NCI-H187 (cell line): Measurements from ENCODE around the gene XIST.
"Not testable (repeated sequence)": the region's sequence is repeated elsewhere in the genome, so short reads cannot be mapped to it uniquely, and the experiment has no call there.

Experiments
- DNase-seq, 2 experiments: peaks; one replicate each; lab custom pipeline; 2025; lab: John Stamatoyannopoulos, UW

Gene XIST

DNA sequence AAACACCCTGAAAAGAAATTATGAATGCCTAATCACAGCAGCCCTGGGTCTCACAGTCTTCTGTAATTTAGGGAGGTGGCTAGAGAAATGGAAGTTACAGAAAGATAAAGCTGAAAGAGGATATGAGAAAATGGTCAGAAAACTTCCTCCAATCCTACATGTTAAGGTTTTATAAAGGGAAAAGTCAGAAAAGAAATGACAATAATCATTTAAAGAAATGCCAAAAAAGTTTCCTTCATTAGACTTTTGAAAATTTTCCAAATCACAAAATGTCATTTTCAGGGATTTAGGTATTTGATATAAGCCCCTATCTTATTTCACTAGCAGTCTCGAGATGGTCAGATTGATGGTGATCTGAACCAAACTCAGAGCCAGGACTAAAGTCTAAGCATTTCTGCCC, 13.4 kb downstream of the XIST start:
- no peak for DNase-seq

DNA sequence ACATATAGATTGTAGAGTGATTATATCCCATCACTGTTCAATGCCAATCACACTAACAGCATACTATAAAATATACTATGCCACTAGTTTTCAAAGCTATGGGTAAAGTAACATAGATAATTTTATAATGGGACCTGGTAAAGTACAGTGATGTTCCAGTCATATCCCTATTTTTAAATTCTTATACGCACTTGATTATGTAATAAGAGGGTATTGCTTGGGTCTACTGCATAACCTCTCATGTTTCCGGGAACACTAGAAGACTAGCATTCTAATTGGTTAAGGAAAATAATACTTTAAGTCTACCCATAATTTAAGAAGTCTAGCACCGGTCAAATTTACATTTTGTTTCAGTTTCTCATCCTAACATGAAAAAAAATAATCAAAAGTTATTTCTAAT, 14.4 kb downstream of the XIST start:
- no peak for DNase-seq

DNA sequence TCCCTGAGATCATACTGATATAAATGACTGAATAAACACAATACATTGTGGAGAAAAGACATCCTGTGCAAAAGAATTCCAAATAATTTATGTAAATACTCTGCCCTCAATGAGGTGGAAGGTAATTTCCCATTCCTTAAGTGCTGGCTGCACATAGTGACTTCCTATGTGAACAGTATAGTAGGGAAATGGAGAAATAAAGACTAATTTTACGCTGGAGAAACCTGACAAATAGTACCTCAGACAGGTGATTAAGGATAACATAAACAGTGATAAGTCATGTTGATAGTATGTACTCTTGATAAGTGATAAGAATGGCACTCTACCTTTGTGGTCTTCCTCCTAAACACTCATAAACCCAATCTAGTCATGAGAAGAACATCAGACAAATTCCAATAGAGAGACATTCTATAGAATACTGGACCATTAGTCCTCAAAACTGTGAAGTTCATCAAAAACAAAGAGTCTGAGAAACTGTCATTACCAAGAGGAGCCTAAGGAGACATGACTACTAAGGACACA, 15.5 kb downstream of the XIST start:
- DNase-seq, result no peak

DNA sequence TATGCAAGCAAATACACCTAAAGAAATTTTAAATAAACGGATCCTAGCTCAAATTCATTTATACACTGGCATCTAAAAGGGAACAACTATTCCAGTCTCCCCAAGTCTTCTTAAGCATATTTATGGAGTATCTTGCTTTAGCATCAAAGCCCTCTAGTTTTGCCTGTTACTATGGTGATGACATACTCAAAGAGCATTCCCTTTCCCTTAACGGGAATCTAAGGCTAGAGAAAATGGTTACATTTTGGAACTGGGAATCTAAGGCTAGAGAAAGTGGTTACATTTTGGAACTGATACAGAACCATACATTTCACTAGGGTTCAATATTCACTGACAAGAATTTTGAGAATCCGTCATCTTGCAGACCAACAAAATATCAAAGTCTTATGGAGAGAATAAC, 18.3 kb downstream of the XIST start:
- no peak for DNase-seq

DNA sequence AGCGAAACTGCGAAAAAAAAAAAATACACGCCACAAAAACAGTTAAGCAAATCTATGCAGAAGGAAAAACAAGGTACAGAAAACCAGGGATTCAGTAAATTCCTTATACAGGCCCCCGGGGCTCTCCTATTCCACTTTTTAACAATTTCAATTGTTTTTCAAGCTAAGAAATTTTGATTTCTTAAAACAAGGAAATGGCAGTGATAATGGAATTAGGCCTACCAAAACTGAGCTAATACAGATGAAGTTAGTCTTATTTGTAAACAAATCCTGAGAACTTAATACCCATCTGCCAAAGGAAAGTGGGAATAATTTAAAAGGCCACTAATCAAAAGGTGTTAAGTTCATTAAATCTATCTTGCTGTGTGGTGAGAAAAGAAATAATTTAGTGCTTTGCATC, 20.2 kb downstream of the XIST start:
- DNase-seq, result no peak

DNA sequence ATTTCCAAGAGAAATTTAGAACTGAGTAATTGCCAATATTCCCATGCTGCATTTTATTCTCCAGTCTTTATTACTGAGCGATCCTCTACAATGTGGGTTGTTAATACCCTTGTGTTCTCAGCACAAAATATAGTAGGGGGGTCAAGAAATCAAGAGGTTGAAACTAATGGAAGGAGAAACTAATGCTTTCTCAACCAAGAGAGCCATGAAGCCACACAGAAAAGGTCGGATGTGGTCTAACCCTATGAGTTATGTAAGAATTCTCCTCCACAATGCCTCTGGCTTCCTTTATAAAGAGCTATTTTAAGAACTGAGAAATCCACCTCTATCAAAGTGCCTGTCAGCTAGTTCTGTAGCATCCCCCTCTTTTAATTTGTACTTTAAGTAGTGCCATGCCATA, 21.0 kb downstream of the XIST start:
- DNase-seq, result no peak

DNA sequence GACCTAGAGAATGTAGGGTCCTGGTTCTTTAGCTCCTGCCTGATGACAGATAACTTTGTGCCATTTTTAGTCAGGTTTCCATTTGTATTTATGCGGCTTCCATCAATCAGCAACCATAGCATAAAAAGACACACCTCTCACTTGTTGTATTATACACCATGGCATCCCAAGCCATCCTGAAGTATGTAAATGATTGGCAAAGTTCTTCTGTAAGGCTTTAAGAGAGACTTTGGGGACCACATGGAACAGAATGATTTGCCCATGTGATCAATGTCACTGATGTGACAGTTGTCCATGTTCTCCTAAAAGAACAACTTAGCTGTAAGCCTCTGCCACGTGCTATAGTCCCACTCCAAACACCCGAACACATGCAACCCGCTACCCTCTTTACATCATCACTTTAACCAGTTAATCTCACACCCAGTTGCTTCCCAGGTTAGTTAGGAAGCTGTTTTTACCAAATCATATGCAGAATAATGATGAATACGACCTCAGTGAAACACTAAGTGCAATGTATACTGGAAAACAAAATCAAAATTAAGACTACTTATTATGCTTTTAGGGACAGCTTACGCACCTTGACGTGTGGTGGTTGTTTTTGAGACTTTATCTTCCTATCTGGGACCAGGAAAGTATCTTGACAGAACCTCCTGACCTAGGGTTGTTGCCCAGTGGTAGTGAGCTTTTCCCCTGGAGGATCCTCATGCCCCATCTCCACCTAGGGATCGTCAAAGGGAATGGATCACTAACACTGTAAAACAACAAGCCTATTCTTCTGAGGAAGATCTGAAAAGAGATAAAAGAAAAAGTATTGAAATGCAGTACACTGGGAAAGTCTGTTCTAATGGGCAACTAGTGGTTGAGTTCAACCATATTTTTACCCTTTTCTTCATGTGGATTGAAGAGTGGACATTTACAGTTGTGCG, 21.8 kb downstream of the XIST start:
- no peak for DNase-seq

DNA sequence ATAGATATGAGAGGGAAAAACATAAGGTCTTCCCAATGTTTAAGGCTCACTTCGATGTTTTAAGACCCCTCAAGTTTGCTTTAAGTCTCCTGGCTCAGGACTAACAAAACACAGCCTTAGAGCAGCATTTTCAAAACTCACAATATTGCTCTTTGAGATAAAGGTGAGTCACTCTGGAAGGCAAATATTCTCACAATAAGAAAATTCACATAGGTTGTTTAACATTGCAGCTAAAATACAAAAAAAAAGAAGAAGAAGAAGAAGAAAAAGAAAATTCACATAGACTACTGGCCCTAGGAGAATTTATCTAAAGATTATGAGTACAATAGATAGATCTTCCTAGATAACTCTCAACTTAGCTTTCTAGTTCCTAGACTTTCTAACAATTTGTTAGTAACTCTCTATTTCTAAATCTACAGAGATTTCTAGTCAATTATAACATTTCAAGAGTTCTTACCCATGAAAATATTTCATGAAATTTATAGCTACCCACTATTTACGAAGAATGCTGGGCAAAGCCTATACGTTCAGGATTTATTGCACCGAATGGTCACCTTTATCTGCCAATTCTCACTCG, 22.5 kb downstream of the XIST start:
- DNase-seq, result no peak

DNA sequence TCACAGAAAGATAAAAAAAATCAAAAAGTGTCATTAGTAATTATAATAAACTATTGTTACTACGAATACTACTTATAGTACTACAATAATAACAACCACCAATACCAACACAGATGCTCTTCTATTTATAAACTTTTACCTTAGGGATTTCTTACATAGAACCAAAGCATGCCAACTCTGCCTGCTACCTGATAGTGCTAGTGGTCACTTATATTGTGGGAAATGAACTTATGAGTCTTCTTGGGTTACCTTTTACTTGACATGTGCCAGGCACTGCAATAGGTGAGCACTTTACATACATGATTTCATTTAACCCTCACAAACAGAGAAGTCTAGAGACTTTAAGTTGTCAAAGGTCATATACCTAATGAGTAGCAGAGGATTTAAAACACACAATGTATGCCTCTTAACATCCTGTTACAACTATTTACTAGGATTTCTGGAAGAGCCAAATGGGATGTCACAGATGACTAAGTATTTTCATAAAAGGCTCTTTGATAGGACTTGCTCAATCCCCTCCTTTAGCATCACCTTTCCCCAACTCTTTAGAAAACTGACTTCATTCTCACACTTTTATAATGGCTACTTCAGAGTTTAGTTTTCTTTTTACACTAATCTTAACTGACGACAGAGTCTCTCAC, 24.3 kb downstream of the XIST start:
- DNase-seq, result no peak

DNA sequence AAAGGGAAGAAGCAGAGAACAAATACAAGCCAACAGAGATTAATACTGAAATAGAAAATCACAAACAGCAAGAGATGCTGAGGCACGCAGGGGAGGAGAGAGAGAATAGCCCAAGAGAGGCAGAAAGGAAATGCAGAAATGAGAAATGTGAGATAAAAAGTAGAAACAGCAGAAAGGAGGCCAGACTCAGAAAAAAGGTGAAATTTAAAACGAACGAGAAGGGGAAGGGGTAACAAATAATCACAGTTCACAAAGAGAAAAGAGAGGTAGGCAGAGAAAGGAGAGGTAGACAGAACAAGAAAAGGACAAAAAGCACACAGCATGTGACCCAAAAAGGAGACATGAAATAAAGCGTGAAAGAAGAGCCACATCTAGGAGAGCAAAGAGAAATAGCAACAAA, 25.1 kb downstream of the XIST start:
- no peak for DNase-seq

DNA sequence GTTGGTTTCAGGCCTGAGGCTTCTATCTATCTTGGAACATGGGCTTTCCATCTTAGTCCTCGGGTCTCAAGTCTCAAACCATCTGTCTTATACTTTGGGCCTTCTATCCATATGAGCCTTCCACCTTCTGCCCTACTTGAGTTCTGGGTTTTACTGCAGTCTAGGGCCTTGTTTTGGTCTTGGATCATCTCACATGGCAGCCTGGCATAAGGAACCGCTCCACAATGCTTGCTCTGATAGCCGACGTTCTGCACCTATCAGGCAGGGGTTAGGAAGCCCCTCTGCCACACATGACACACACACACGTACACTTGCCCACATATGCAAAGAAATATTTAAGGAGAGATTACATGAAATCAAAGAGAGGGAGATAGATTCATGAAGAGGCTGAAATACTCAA, 25.5 kb downstream of the XIST start:
- DNase-seq, result no peak

DNA sequence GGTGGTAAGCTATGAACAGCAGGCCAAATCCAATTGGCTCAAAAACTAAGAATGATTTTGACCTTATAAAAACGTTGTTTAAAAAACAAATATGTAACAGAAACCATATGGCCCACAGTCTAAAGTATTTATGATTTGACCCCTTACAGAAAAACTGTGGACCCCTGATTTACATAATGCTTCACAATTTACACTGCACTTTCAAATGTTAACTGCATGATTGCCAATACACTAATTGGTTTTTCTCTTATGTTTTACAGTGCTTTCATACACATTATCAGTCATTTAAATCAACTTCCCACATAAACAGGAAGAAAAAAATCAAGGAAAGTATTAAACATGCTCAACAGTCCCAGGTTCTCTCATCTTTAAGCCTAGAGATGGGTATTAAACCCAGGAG, 26.9 kb downstream of the XIST start:
- DNase-seq, result no peak

DNA sequence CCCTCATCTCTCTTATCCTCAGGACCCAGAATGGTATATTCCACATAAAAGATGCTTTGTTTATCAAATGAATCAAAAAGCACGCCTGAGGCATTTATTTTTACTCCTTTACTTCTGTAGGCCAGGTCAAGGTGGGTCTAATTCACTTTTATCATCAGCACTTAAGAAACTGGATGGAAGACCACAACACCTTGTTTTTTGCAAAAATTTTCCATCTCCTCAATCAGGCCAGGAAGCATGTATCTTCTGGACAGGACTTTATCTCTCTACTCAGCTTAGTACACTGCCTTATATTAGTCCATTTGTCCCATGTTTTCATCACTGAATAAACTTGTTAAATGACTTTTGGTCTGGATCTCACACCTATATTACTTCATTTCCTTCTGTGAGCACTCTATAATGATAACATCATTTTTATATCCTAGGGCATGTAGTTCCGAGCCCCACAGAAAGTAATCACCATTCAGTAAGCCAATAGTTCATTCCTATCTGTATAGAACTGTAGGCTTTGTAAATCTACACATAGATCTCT, 29.0 kb downstream of the XIST start:
- no peak for DNase-seq

DNA sequence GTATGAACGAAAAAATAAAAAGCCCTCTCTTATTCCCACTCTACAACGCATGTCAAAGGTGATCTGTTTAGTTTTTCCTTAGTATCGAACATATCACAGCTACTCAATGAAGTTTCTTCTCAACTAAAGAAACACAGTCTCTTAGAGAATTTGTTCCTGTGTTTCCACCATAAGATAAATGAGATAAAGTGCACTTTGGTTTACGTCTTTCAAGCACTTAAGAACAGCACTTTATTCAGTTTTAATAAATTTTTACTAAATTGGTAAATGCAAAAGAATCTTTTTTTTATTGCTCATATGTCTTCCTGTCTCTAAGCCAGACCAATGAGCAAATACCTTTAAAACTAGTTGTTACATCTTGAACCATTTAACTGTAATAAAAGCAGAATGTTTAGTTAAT, 29.7 kb downstream of the XIST start:
- DNase-seq, result no peak

DNA sequence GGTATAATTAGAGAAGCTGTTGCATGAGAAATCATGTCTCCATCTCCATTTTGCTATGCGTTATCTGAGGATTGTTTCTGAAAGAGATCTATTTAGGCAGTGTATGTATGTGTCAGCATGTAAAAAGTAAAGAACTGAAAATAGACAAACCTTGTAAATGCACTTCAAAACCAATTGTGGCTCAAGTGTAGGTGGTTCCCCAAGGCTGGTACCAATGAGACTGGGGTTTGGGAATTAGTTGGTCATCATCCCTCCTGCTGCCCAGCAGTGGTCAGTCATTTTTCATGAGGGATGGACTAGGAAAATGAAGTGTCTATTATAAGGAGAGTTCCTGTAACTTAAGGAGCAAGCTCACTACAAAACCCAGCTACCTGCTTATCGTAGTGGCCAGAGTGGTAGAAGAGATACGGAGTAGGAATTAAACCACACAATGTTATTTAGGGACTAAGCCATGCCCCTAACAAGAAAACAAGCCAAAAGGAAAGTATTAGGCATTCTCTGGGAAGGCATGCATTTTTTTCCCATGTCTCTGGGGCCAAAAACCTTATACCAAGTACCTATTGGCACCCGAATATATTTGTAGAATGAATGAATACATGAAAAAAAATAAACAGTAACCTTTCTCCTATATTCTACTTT, 30.5 kb downstream of the XIST start:
- no peak for DNase-seq

DNA sequence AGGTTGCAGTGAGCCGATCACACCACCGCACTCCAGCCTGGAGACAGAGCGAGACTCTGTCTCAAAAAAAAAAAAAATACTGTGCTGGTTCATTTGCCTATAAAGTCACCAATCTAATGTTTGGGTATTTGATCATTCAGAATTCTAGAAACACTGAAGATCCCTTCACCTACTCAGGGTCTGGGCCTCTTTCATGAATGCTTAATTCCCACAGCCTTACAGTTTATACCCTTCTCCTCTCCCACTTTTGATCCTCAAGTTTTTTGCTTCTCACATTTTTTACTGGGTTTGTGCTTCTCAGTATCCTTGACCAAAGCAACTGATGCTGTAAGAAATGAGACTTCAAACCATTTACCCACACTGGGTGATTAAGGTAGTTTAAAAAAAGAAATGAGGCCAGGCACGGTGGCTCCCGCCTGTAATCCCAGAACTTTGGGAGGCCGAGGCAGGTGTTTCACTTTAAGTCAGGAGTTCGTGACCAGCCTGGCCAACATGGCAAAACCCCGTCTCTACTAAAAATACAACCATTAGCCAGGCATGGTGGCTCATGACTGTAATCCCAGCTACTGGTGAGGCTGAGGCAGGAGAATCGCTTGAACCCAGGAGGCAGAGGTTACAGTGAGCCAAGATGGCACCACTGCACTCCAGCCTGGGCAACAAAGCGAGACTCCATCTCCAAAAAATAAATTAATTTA, 32.5 kb downstream of the XIST start:
- not testable (repeated sequence) for DNase-seq

DNA sequence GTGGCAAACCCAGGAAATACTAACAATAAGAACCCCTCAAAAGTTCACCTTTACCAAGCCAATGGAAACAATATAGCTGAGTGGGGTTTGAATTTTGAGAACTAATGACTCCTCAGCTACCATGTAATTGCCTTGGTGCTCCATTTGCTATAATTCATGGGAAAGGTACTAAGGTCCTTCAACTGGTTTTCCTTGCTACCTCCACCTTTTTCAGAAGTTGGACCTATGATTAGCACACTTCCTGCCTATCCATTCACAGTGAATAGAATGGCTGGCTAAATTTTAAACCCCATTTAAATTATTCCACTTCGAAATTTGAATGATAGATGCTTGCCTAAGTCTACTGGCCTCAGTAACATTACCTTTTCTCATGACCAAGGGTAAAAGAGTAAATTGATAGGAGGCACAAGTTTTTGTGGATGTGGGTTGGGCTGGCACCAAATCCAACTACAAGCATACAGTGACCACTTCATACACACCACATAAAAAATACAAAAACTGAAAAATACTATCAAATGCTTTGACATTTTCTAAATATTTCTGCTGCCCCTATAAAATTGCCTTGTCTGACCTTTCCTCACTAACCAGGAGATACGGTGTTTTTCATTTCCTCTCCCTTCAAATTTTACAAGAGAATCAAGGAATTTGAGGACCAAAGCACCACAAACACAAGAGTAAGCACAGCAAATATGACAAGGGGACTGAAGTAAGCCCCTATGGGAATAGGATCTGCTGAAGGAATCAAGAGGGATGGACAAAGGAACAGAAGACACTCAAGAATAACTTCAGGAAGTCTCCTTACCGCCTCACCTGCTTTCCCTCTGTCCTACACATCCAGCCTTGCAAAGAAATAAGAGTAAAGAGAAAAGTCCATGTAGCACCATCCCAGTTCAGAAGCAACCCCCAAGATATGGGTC, 34.1 kb downstream of the XIST start:
- no peak for DNase-seq

DNA sequence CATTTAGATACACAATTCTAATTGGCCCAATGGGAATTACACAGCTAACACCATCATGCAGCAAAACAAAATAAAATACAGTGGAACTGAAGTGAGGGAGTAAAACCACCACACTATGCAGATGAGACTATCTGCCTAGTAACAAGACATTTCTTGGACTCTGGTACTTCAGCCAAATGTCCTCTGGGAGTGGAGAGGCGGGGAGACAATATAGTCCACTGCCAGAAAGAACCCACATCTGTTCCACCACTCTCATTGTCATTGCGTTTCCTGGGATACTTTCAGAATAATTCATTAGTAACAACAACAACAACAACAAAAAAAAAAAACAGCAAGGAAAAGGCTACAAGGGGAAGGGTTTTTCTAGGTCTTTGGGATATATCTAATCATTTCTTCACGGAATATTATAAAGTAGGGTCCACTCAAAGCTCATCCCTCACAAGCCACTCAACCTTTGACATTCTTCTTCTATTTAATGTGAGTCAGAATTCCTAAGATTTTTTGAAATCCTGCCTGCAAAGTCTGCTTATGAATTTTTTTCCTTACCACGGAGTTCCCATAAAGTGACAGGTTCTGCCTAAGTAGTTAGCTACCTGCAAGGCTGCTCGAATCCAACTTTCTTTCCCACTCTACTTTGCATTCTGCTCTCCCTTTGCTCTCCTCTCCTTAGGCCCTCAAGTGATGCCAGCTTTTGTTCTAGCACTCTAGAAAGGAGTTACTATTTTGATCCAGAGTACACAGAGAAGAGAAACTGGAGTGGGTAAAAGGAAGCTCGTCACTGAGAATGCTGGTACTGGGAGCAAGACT, 34.9 kb downstream of the XIST start:
- no peak for DNase-seq

DNA sequence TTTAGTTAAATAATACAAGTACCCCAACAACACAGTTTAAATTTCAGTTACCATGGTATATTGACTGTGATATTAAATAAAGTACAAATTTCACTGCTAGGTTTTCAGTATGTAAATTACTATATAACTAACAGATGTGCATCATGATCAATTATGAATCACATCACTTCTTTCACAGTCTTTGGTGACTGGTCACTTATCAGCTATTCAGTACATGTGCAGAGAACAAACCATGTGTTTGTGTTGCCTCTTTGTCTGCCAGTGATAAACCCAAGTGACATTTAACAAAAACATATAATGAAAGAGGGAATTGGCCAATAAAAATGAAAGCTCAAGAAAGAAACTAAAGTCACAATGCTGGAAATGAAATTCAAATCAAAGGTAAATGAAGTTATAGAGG, 40.3 kb downstream of the XIST start:
- DNase-seq, result no peak

DNA sequence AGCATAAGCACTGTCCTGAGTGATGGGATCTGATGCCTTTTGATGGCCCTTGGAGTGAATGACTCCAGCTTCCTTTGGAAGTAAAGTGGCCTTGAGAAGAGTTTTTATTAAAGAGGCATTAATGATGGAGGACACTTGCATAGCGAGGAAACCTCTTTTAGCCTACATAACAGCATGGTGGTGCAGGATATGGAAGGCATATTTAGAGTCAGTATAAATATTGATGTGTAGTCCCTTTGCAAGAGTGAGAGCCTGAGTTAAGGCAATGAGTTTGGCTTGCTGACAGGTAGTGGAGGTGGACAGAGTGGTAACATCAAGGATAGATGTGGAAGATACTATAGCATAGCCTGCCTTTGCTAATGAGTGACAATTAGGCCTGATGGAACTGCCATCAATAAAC, 48.4 kb downstream of the XIST start:
- DNase-seq, result not testable (repeated sequence)
